Measurements from ENCODE around the gene MAP7.

MAP7 gene

DNA sequence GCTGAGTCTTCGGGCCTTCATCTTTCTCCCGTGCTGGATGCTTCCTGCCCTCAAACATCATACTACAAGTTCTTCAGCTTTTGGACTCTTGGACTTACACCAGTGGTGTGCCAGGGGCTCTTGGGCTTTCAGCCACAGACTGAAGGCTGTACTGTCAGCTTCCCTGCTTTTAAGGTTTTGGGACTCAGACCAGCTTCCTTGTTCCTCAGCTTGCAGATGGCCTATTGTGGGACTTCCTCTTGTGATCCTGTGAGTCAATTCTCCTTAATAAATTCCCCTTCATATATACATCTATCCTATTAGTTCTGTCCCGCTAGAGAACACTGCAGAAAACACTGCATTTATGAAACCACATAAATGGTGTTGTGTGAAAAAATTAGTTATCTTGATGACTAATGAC lies 246.7 kb downstream of the MAP7 start:
- no peak for DNase-seq (ENCODE audit: low read depth in 2 of 2)

GRCh38 chr6:136294621-136295020 lies 255.6 kb downstream of the MAP7 start:
- DNase-seq (ENCODE audit: low read depth in 2 of 2): no peak

All from stimulated activated CD8-positive, alpha-beta memory T cell treated with anti-CD3 and anti-CD28 coated beads, Interleukin-2, amount 100 ng/mL, for 1 hour (primary cell).